ENCODE measurements around the gene MRPS18B.

DNA sequence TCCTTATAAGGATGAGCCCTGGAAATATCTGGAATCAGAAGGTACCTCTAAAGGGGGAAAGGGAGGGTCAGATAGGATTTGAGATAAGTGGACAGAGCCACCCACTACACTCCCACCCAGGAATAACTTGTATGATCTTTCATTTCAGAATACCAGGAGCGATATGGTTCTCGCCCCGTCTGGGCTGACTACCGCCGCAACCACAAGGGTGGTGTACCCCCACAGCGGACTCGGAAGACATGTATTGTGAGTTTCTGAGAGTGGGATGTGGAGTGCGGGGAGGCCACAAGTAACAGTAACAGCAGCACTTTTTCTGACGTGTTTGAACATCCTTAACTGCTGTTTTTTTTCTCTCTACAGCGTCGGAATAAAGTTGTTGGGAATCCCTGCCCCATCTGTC, 1.9 kb downstream of the MRPS18B start:
- TF ChIP-seq EP300 (conservative IDR thresholded peaks at IDR 0.05; ENCODE audit: poor library complexity, severe bottlenecking) (no peak), POLR2AphosphoS5 (IDR thresholded peaks at IDR 0.05) (no peak), SMC3 (conservative IDR thresholded peaks at IDR 0.05; ENCODE audit: poor library complexity) (no peak), EZH2 (IDR thresholded peaks at IDR 0.05; ENCODE audit: borderline replicate concordance, insufficient read depth, low read length, poor library complexity, severe bottlenecking) (no peak), TAF1 (IDR thresholded peaks at IDR 0.05; ENCODE audit: low read depth) (no peak), RAD21 (conservative IDR thresholded peaks at IDR 0.05) (no peak), MXI1 (conservative IDR thresholded peaks at IDR 0.05; ENCODE audit: poor library complexity, severe bottlenecking) (no peak)
- TF ChIP-seq, protein P1, sequence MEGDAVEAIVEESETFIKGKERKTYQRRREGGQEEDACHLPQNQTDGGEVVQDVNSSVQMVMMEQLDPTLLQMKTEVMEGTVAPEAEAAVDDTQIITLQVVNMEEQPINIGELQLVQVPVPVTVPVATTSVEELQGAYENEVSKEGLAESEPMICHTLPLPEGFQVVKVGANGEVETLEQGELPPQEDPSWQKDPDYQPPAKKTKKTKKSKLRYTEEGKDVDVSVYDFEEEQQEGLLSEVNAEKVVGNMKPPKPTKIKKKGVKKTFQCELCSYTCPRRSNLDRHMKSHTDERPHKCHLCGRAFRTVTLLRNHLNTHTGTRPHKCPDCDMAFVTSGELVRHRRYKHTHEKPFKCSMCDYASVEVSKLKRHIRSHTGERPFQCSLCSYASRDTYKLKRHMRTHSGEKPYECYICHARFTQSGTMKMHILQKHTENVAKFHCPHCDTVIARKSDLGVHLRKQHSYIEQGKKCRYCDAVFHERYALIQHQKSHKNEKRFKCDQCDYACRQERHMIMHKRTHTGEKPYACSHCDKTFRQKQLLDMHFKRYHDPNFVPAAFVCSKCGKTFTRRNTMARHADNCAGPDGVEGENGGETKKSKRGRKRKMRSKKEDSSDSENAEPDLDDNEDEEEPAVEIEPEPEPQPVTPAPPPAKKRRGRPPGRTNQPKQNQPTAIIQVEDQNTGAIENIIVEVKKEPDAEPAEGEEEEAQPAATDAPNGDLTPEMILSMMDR (IDR thresholded peaks at IDR 0.05; ENCODE audit: poor library complexity, severe bottlenecking), result no peak
- TF ChIP-seq, protein P2, sequence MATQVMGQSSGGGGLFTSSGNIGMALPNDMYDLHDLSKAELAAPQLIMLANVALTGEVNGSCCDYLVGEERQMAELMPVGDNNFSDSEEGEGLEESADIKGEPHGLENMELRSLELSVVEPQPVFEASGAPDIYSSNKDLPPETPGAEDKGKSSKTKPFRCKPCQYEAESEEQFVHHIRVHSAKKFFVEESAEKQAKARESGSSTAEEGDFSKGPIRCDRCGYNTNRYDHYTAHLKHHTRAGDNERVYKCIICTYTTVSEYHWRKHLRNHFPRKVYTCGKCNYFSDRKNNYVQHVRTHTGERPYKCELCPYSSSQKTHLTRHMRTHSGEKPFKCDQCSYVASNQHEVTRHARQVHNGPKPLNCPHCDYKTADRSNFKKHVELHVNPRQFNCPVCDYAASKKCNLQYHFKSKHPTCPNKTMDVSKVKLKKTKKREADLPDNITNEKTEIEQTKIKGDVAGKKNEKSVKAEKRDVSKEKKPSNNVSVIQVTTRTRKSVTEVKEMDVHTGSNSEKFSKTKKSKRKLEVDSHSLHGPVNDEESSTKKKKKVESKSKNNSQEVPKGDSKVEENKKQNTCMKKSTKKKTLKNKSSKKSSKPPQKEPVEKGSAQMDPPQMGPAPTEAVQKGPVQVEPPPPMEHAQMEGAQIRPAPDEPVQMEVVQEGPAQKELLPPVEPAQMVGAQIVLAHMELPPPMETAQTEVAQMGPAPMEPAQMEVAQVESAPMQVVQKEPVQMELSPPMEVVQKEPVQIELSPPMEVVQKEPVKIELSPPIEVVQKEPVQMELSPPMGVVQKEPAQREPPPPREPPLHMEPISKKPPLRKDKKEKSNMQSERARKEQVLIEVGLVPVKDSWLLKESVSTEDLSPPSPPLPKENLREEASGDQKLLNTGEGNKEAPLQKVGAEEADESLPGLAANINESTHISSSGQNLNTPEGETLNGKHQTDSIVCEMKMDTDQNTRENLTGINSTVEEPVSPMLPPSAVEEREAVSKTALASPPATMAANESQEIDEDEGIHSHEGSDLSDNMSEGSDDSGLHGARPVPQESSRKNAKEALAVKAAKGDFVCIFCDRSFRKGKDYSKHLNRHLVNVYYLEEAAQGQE (IDR thresholded peaks at IDR 0.05; ENCODE audit: borderline replicate concordance), result no peak
